Measurements from ENCODE around the gene RAET1G.
"Not testable (repeated sequence)": the region's sequence is repeated elsewhere in the genome, so short reads cannot be mapped to it uniquely, and the experiment has no call there.

RAET1G gene

DNA sequence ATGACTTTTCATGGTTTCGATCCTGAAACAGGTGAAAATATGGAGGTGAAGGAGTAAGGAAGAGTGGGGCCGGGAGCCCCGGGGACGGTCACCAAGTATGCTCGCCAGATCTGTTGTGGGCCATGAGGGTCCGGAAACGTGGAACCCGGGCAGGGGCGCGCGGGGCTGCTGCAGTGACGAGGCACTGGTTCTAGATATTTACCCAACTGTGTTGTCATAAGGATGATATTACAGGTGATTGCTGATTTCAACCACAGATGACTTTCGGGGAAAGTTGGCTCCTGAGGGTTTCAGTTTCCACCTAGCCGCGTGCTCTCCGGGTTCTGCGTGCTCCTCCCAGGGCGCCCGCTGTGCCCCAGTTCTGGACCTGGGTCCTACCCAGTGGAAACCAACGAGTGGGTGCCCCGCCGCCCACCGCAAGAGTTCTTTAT lies 12.2 kb downstream of the RAET1G start:
- H3K4me3 ChIP-seq (ENCODE audit: low read depth, low read length): no peak overlapping the region
- no peak for DNase-seq (ENCODE audit: low read depth, low spot score)
- in situ Hi-C loops (cut with HindIII; ENCODE audit: low sequenced_read_pairs): no loop called here
- TF ChIP-seq, protein P1, sequence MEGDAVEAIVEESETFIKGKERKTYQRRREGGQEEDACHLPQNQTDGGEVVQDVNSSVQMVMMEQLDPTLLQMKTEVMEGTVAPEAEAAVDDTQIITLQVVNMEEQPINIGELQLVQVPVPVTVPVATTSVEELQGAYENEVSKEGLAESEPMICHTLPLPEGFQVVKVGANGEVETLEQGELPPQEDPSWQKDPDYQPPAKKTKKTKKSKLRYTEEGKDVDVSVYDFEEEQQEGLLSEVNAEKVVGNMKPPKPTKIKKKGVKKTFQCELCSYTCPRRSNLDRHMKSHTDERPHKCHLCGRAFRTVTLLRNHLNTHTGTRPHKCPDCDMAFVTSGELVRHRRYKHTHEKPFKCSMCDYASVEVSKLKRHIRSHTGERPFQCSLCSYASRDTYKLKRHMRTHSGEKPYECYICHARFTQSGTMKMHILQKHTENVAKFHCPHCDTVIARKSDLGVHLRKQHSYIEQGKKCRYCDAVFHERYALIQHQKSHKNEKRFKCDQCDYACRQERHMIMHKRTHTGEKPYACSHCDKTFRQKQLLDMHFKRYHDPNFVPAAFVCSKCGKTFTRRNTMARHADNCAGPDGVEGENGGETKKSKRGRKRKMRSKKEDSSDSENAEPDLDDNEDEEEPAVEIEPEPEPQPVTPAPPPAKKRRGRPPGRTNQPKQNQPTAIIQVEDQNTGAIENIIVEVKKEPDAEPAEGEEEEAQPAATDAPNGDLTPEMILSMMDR (IDR thresholded peaks at IDR 0.05; ENCODE audit: low read depth, low read length): no peak

- DNase-seq (ENCODE audit: low read depth, low spot score): no peak
- TF ChIP-seq, protein P1 (IDR thresholded peaks at IDR 0.05; ENCODE audit: low read depth, low read length): no peak
- in situ Hi-C loops (cut with HindIII; ENCODE audit: low sequenced_read_pairs): no loop called here
- H3K4me3 ChIP-seq (ENCODE audit: low read depth, low read length): no peak overlapping the region
Observed at GRCh38 chr6:149909701-149910470, 13.0 kb downstream of the RAET1G start.

GRCh38 chr6:149908480-149908879 lies 14.4 kb downstream of the RAET1G start:
- DNase-seq (ENCODE audit: low read depth, low spot score); H3K4me3 ChIP-seq (ENCODE audit: low read depth, low read length); in situ Hi-C loops (cut with HindIII; ENCODE audit: low sequenced_read_pairs): not testable (repeated sequence)

DNA sequence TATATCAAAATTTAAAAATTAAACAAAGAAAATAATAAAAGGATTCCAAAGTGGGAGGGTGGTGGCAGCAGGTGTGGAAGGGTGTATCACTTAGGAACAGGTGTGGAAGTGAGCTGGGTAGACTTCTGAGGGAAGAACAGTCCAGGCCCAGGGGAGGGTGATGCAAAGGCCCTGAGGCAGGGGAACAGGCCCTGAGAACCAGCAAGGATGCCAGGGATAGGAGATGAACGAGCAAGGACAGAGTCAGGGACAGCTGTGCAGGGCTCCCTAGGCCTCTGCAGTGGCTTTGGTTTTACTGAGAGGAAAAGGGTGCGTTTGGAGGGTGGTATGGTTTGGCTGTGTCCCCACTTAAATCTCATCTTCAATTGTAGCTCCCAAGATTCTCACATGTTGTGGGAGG lies 15.6 kb downstream of the RAET1G start:
- H3K4me3 ChIP-seq (ENCODE audit: low read depth, low read length): no peak overlapping the region
- in situ Hi-C loops (cut with HindIII; ENCODE audit: low sequenced_read_pairs): no loop called here
- DNase-seq (ENCODE audit: low read depth, low spot score): no peak
- TF ChIP-seq, protein P1 (IDR thresholded peaks at IDR 0.05; ENCODE audit: low read depth, low read length): no peak

DNA sequence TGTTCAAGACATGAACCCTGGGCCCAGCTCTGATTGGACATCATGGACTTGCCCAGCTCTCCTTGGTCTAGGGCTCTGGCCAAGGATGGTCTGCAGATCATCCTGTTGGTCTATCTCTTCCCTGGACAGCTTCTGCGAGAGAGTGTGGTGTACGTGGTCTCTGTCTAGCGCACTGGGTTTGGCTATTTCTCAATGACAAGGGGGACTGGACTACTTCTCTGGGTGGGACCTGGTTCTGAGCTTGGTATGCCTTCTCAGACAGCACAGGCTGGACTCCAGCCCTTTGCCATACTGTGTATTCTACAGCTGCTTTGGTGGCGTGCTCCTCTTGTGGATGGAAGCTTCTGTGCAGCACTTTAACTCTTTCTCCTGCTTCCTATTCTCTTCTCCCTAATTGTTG lies 16.5 kb downstream of the RAET1G start:
- no peak overlapping the region for H3K4me3 ChIP-seq (ENCODE audit: low read depth, low read length)
- in situ Hi-C loops (cut with HindIII; ENCODE audit: low sequenced_read_pairs): no loop called here
- DNase-seq (ENCODE audit: low read depth, low spot score): no peak
- TF ChIP-seq, protein P1 (IDR thresholded peaks at IDR 0.05; ENCODE audit: low read depth, low read length): no peak

- no peak overlapping the region for H3K4me3 ChIP-seq (ENCODE audit: low read depth, low read length)
- in situ Hi-C loops (cut with HindIII; ENCODE audit: low sequenced_read_pairs): no loop called here
- no peak for DNase-seq (ENCODE audit: low read depth, low spot score)
- TF ChIP-seq, protein P1 (IDR thresholded peaks at IDR 0.05; ENCODE audit: low read depth, low read length): no peak
Observed at GRCh38 chr6:149905911-149906371, 17.0 kb downstream of the RAET1G start.

DNA sequence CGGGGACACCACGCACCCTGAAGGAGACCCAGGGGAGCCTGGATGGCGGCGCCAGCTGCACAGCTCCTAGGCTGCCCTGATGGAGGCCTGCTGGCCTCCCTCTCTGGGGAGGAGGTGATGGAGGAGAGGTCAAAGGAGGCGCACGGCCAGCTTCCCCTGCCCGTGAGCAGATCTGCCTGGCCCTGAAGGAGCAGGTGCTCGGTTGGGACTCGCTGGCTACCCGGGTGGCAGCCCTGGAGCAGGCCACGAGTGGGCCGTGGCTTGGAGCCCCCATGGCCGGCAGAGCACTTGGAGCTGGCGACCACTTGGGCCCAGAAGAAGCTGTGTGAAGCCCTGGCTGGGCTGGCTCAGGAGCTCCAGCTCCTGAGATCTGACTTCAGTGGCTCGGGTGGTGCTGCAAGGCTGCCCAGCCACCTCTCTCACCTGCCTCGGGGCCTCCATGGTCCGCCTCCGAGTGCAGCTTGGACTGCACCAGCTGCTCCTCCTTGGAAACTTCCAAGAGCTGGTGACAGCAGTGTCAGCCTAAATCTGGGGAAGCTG lies 17.5 kb downstream of the RAET1G start:
- TF ChIP-seq, protein P1 (IDR thresholded peaks at IDR 0.05; ENCODE audit: low read depth, low read length): no peak
- no peak for DNase-seq (ENCODE audit: low read depth, low spot score)
- in situ Hi-C loops (cut with HindIII; ENCODE audit: low sequenced_read_pairs): no loop called here
- H3K4me3 ChIP-seq (ENCODE audit: low read depth, low read length): no peak overlapping the region

Data from astrocyte of the spinal cord (primary cell).